HG02678 (cell line): ENCODE measurements around the gene FMN1.

Source experiments
- ATAC-seq: cut with Tn5 transposase; IDR thresholded peaks from one replicate; pipeline ENCODE4 v1.9.1; 2021; ENCODE audit warnings: mild to moderate bottlenecking, moderate library complexity; ENCODE audit not compliant: unreplicated experiment

The FMN1 gene

DNA sequence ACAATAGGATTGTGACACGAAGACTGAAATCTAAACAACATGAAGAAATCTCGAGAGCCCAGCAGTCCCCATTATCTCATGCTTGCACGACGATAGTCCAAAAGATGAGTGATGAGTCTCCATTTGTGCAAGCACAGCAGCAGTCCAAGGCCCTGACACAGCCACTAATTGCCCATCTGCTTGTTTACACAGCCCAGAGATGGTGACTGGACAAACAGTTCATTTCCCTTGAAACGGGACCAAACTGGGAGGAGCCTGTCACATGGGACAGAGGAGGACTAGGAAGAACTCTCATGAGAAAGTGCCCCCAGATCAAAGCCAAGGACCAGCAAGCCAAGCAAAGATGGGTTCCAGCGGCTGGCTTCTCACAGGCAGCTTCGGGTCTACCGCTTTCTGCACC is 355.7 kb downstream of the FMN1 start:
- ATAC-seq, result no peak

DNA sequence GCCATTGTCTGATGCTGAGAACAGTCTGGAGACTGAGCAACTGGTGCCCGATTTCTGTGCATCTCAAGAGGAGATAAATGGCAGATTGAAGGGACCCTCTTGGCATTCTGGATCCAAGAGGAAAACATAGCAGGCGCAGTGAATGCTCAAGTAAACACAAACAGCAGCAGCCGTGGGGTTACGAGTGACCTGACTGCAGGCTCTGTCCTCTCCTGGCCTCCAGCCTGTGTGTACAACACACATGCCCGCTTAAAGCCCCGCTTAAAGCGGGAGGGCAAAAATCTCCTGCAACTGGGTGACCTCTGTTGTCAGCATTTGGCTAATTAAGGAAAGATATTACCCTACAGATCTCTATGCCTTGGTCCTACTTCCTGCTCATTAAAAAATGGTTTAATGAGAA is 356.2 kb downstream of the FMN1 start:
- ATAC-seq, result no peak

DNA sequence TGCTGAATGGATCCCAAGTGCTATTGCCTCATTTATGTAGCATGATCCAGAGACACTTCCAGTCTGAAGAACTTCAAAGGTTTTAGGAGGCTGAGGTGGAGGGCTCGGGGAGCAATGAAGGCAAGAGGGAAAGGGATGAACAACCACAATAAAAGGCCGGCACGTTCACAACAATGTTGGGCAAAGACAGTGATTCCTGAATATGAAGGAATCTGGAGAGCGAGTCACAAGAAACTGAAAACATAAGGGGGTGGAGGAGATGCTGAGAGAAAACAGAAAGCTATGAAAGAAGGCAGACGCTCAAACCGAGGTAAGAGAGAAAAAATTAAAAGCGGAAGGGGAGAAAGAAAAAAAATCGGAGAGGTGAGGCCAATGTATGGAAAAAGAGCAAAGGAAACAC is 356.6 kb downstream of the FMN1 start:
- ATAC-seq, result no peak

DNA sequence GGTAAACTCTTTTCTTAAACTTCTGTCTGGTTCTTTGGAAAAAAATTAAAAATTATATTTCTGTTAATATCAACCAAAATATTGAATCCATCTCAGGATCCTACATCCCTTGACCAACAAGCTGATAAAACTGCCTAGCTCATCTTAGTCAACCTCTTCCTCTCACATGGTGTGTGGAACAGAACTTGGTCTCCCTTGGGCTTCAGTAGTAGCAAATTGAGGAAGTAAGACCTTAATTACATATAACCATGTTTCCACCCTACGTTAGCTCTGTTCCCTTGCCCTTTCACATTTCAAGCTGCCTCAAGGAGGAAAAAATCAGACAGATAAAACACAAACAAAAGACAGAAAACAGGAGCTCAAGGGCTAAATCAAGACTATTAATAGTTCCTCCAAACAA is 360.4 kb downstream of the FMN1 start:
- ATAC-seq, result peak; percentile 96

DNA sequence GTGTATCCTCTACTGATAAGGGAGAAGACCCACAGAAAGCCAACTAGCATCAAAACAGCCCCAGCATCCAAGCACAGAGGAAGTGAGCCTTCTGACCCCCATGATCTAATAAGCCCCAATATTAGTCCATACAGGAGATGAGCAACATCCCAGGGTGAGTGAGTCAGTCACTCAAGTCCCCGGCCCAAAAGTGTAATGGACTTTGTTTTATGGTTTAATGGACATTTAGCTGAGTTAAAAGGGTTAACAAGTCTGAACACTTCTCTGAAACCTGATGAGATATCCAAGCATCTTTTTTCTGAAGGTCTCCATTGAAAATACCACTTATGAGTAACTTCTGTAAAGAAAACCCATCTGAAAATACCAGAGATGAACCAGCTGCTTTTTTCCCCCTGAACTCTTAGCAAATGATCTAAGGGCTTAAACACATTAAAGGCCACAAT is 361.1 kb downstream of the FMN1 start:
- no peak for ATAC-seq

DNA sequence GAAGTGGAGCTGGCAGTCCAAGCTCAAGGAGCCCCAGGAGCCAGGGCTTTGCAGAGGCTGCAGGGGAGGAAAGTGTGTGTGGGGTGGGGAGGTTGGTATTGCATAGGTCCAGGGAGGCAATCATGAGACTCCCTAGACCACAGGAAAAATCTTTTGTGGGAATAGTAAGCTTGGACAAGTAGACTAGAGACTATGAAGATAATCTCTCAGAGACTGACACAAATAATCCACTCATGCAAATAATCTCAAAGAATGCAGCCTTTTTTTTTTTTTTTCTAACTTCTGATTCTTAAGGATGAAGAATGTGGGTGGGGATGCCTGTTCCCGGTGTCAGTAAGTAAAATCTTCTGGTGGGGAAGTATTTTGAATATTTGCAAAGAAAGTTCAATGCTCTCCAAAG is 363.0 kb downstream of the FMN1 start:
- ATAC-seq, result no peak

DNA sequence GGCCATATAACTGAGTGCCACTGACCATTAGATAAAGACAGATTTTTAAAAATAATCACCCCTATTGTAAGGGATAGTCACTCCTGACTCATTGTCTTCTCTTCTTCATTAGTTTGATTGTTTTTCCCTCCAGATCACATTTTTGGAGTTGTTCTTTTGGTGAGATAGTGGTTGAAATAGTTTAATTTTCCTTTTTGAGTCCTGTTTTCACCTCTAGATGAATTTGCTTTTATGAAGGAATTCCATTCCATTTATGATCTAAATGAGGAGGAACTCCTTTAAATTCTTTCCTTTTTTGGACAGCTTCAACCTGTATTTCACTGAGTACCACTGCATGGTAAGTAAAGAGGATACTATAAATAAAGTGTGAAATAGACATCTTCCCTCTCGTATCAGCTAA is 364.3 kb downstream of the FMN1 start:
- no peak for ATAC-seq

DNA sequence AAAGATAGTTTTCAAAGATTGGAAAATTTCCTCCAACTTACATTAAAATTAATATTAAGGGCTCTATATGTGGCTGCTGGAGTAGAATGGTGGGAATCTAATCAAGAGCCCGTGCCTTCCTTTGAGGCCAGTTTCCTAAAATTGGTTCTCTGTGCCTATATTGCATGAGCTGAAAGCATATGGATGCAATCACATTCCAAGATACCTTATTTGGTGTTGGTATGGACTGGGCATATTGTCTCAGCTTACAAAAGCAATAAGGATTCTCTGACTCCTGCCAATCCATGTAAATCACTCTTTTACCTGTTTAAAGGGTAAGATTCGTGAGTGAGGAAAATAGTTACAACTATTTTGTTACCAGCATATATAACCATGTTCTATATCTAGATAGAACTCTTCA is 365.1 kb downstream of the FMN1 start:
- no peak for ATAC-seq

DNA sequence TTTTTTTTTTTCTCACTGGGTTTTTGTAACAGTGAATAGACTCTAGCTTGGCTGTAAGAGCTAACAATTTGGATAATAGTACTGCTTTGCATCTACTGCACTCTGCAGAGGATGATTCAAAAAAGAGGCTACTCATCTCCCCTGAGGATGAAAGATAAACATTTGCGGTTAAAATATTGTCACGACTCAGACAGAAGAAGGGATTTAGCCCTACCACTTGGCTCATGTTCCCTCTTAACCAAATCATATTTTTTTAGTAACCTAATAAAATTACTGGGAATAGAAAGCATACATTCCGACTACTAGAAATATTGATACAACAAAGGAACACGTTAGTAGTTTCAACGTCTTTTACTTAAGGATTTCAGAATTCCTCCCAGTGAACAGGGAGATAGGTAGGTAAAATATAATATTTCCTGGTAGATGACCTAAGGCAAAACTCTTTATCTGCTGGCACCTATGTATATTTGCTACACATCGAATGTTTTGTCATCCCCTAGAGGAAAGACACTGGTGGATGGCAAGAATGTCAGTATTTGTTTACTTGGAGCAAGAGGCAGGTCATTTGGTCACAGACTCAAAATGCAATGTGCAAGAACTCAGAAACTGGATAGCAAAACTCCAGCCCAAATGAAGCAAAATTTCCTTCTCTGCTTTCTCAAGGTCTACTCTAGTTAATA is 365.9 kb downstream of the FMN1 start:
- ATAC-seq, result no peak

DNA sequence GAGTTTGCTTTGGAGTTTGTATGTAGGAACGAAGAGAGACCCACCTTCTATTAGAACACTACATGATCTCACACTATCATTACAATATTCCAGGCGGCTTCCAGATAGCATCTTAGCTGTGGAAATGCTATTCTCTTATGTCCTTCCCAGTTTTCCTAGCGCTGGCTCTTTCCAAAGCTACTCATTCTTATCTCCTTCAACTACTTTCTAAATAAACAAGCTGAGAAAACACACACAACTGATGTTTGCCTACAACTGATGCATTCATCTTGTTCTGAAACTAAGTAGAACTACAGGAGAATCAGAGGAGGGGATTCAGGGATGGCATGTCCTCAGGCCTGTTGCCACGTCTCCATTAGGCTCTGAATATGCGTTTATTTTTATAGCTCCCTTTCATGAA is 367.8 kb downstream of the FMN1 start:
- ATAC-seq, result no peak

DNA sequence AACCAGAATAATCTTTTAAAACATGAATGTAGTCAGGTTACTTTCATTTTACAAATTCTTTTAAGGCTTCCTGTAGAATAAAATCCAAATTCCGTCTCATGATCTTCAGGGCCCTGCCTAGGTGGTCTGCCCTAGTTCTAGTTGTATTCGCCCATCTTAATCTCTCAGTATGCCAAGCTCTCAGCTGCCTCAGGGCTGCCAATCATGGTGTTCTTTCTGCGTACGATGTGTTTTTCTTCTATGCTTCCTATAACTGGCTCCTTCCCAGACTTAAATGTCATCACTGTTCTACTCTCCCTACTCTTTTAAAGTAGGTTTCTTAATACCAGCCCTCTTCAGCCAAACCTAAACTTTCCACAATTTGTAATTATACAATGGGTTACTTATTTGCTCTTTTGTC is 369.3 kb downstream of the FMN1 start:
- no peak for ATAC-seq

DNA sequence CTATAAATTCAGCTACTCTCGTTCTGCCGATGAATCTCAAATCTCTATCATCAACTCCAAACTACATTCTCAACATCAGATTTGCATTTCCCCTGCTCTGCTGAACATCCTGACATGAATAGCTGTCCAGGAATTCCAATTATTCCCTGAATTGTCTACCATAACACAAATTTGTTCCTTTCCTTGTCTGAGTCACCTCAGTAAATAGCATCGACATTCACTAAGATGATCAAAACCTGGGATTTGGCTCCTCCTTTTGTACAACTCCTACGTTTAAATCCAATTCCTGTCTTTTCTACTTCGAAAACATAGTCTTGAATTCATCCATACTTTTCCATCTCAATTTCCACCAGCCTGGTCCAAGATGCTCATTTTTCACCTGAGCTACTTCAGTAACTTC is 369.7 kb downstream of the FMN1 start:
- no peak for ATAC-seq

DNA sequence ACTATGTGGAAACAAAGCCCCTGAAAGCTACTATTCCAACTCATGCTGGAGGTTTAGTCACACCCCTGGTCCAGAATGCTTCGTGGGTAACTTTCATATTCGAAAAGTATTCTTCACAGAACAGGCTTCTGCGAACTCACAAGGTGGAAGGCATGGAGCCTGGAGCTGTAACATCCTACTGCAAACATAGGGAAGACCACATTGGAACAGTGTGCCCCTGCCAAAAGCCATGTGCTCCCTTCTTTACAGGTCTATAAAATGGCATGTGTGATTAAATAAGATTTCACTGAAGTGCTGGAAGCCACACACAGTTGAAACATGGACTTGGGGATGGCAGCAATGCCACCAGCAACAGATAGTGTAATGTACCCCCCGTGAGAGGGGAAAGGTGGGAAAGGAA is 370.8 kb downstream of the FMN1 start:
- ATAC-seq, result no peak

DNA sequence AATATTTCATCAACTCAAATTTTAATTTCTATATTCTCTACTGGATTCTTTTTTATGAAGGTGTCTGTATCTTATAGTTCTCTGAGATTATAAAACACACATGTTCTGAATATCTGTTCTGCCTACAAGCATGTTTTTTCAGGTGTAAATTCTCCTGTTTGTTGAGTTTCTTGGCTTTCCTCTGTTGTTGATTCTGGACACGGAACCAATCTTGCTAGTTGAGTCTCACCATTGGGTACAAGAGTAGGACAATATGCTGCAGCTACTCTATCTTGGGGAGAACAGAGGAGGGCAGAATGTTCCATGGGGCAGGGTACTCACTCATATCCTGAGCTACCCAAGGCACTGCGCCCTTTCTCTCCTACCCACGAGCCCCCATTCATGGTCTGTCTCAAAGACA is 371.8 kb downstream of the FMN1 start:
- ATAC-seq, result no peak

DNA sequence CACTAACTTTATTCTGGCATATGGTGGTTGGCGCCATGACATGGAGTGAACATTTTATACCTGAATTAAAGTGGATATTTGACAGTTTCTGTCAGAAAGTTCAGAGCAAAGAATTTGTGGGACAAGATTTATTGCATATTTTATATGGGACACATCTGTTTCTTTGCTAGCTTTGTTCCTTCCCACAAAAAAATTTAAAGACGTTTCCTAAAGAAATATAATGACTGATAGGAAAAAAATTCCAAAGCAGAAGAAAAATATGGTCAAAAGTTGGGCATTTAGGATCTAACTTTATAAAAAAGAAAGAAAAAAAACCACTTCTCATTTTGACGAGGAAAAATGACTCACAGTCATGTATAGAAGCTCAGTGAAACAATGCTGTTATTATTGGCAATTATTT is 375.1 kb downstream of the FMN1 start:
- no peak for ATAC-seq

DNA sequence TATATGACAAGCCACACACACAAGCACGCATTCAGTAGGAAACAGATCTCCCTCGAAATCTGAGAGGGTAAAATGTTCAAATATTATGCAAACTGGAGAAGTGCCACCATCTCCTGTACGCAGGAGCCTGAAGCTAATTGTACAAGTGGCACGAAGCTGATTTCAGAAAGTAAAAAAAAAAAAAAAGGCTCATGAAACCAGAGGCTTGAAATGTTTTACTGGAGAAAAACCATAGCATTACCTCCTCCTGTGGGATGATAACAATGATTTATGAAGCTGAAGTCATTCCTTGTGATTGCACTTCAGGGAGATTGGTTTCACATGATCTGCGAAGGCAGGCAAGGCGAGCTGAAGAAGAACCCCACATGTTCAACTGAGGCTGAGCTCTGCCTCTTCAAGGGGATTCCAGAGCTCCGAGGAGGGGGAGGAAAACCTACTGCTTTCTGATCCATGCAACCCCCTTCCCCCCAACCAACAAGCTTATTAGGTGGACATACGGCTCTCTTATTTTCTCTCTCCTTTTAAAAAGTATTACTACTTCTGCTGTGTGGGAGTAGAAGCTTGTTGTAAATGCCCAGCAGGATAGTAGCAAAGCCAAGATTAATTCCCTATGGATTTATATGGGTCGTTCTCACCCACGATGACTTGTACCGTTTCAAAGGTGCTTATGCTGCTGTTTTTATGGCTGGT is 375.6 kb downstream of the FMN1 start:
- ATAC-seq, result no peak

DNA sequence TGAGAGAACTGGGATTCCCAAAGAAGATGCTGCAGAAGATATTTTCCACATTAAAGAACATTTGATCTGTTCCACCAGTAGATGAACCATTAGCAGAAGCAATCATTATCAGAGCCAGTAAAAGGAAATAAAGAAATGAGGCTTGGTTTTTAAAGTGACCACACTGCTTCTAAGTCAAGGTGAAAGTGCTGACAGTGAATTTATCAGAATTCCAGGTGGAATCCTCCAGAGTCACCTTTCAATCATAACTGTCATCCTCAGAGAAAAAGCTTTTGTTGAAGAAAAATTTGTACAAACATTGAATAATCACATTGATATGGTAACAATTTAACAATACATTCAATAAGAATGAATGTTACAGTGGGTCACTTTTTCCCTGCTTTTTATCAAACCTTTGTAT is 376.9 kb downstream of the FMN1 start:
- no peak for ATAC-seq

DNA sequence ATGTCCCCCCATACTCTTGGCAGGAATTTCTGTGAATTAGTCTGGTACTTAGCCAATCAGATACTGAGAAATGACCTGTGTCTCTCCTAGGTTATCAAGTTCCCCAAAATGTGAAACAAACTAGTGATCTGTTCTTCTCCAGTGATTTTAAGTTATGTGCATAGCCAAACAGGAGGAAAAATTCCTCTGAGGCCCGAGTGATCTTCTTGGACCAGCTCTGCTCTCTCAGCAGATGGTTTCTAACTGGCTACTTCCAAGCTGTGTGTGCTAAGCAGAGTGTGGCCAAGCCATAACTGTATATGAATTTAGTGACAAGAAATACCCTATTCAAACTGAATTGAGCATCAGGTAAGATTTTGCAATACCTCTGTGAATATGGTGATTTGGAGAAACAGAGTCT is 387.2 kb downstream of the FMN1 start:
- no peak for ATAC-seq

DNA sequence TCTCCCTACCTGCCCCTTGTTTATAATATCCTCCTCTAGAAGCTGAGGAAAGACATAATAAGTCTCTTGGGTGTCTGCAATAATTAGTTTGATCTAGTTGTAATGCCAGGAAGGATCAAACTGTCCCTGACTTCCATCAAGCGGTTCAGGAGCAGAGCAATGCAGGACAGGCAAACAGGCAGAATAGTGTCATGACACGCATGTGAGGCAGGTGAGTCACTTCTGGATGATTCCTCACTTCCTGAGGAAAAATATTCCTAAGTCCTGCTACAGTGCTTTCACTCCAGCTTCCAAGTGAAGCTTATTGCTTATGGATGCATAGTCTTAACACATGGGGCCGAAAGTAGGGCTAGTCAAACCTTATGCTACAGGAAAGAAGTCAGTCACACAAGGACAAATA is 390.9 kb downstream of the FMN1 start:
- ATAC-seq, result no peak

DNA sequence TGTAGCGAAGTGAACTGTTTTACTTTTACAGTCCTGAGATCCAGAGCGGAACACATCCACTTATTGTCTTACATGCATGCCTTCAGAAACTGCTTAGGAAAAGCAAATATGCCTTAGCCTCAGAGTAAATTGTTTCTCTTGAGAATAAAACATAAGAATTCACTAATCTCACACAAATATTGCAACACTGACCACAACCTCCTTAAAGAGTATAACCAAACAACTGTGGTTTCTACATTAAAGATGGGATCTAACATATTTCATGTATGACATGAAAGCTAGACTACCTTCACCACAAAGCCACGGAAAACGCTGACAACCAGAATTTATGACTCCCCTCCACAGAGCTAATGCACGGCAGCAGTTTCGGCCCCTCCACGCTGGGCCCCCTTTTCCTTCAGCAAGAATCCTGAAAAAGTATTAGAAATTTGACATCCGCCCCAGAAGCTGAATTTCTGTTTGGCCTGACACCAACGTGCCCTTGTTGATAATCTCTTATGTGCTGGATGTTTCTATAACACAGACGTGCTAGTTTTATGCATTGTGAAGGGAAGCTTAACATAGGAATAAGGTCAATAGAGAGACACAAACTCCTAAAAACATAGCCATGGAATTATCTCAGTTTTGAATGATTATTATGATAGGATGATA is 392.1 kb downstream of the FMN1 start:
- no peak for ATAC-seq

DNA sequence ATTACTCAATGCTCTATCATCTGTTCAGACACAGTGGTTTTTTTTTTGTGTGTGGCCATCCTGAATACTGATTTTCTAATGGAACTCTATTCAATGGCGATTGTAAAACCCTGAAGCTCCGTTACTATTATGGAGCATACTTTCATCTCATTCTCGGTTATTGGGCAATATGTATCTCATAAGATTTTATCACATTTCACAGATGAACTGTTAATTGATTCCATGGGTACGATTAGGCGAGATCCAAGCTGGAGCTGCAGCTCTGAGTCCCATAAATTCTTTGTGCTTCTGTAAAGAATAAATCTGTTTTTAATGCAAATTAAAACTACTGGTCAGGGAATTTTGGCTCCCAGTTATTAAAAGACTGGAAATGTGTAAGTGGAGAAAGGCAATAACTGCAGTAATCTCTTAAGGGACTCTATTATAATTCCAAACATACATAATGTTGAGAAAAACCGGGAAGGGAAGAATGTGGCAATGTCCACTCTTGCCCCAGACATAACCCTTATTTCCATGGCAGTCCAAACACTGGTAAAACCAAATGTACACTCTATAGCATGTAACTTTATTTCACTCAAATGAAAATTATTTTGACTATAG is 394.5 kb downstream of the FMN1 start:
- no peak for ATAC-seq

DNA sequence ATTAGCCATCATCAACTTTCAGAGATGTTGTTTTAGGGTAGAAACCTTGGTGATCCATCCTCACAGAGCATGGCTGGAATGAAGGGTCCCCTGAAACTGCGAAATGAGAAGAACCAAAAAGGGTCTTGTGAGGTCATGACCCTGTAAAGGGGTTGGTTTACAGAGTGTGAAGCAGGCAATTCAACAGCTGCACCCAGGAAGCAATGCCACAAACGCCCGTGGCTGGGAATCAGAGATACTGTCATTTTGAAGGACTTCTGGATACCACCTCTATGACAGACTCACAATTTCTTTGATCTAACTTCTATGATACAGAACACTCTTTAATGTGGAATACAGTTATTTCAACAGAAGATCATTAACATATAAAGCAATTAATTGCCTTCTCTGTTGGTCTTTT is 397.7 kb downstream of the FMN1 start:
- no peak for ATAC-seq
